ENCODE data around the gene SPPL3.

GRCh38 chr12:120790114-120790513 is 114.0 kb downstream of the SPPL3 start:
- no peak for TF ChIP-seq TAF1 (IDR thresholded peaks at IDR 0.05; ENCODE audit: borderline replicate concordance, low read depth, low read length)
- TF ChIP-seq POLR2AphosphoS5 (IDR thresholded peaks at IDR 0.05; ENCODE audit: low read depth, low read length) = no peak

All from GM12892 (cell line).